ENCODE data around the gene CAVIN1.
"Not testable (repeated sequence)": the region's sequence is repeated elsewhere in the genome, so short reads cannot be mapped to it uniquely, and the experiment has no call there.

CAVIN1 gene

DNA sequence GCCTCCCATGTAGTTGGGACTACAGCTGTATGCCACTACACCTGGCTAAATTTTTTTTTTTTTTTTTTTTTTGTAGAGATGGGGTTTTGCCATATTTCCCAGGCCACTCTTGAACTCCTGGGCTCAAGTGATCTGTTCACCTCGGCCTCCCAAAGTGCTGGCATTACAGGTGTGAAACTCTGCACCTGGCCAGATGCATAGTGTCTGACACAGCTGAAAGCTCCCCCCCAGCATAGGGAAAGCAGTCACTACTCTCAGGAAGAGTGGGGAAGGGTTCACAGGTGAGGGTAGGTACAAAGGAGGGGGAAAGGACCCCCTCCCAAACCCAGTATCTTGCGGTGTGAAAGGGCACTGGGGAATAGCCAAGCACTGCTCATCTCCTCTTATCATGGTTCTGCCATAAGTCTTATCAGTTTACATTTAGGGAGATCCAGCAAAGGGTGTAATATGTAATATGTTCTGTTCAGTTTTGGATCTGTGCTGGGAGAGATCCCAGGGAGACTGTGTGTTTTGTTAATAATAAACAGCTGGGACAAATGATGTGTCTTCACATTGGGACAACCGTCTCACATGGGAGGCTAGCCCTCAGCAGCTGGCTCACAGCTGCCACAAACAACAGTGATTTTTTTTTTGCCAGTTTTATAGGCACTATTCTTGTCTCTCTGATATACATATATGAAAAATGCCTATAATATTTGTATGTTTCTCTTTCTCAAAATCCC is 6.8 kb upstream of the CAVIN1 start:
- DNase-seq: no peak

GRCh38 chr17:42428141-42428944 is 5.3 kb upstream of the CAVIN1 start:
- DNase-seq: peak; percentile 25

GRCh38 chr17:42424991-42425610 is 2.0 kb upstream of the CAVIN1 start:
- no peak for DNase-seq

- no peak for DNase-seq
Measured at GRCh38 chr17:42423766-42424165, 710 bp upstream of the CAVIN1 start.

GRCh38 chr17:42422412-42422957 is 571 bp downstream of the CAVIN1 start:
- DNase-seq: no peak

DNA sequence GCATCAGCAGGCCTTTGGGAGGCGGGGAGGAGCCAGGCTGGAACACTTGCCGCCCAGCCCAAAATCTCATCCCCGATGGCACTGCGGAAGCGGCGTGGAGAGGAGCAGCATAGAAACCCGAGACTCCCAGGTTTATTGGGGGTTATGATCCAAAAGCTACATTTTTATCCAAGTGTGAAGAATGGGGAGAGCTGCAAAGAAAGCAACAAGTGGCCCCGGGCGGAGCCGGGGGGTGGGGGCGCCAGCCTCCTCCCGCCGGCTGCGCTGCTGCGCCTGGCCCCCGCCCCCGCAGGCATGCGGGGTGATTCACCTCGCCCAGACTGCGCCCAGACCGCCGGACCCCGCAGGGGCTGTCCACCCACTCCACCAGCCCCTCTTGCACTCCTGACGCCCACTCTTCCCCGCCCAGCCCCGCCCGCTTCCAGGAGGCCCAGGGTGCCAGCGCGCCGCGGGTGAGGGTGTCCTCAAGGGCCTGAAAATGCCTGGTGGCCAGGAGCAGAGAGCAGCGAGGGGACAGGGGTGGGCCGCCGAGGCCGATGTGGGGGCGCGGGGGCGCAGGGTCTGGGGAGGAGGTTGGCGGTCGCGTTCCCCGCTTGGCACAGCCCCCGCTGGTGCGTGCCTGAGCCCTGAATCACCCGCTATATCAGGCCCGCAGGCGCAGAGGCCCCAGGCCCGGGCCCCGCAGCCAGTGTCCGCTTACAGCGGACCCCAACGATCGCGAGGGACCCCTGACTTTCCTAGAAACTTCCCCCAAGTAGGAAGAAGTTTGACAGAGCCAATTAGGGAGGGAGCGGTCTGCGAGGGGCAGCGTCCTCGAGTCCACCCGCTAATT is 1.3 kb downstream of the CAVIN1 start:
- DNase-seq: no peak

DNA sequence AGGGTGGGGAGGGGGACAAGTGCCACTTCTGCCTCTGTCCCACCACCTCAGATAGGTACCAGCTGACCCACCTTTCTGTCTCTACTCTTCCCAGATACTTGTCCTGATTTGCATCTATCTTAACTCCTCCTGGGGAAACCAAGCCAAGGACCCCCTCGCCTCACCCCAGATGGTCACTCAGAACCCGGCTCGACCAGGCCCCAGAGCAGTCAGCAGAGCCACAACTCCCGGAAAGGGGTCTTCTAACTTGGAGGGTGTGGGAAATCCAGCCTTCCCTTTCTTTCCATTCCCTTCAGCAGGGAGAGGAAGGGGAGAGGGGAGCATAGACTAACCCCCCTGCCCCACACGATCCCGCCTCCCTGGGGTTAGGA is 1.9 kb downstream of the CAVIN1 start:
- no peak for DNase-seq

DNA sequence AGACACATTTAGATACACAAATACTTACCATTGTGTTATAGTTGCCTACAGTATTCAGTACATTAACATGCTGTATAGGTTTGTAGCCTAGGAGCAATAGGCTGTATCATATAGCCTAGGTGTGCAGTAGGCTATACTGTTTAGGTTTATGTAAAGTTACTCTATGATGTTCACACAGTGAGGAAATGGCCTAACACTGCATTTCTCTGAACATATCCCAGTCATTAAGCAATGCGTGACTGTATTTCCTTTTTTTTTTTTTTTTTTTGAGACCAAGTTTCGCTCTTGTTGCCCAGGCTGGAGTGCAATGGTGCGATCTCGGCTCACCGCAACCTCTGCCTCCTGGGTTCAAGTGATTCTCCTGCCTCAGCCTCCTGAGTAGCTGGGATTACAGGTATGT is 5.1 kb downstream of the CAVIN1 start:
- not testable (repeated sequence) for DNase-seq

DNA sequence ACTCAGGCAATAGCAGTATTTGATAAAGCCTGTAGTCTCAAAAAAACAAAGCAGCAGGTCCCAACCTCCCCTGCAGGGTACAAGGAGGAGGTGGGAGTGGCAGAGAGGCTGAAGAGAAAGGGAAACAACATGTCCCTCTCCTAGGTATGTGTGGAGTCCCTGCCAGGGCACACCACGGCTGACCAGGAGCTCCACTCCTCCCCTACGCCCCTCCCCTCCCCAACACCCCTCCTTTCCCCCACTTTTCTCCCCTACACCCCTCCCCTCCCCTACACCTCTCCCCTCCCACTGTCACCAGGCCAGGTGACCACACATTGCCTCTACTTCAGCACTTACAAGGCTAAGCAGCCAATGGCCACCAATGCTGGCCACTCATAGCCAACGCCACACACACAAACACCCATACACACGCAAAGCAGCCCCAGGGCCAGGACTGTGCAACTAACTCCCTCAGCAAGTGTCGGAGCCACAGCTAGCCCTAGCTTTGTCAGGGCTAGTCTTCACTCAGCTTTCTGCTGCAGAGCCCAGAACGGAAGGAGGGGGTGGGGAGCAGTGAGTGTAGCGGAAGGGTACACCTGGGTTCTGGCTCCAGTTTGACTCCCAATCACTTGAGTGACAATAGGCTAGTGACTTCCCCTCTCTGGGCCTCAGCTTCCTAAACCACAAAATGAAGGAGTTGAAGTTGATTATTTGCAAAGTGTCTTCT is 8.2 kb downstream of the CAVIN1 start:
- DNase-seq: no peak

- no peak for DNase-seq
Measured at GRCh38 chr17:42413464-42414040, 9.5 kb downstream of the CAVIN1 start.

GRCh38 chr17:42411905-42412679 is 11.0 kb downstream of the CAVIN1 start:
- no peak for DNase-seq

DNA sequence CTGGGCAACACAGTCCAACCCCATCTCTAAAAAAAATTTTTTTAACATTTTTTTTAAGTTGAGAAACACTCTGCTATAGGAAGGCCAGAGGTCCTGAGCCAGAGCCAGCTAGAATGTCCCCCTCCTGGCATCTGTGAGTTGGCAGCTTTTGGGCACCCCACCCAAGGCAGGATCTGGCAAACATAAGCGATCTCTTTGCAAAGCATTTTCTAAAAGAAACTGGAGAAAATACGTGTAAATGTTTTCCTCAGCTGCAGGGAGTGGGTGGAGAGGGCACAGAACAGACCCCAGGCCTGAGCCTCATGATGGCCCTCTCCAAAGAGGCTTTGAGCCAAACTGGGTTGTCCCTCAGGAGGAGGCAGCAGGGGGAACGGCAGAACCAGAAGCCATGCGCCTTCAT is 11.7 kb downstream of the CAVIN1 start:
- DNase-seq: no peak

DNA sequence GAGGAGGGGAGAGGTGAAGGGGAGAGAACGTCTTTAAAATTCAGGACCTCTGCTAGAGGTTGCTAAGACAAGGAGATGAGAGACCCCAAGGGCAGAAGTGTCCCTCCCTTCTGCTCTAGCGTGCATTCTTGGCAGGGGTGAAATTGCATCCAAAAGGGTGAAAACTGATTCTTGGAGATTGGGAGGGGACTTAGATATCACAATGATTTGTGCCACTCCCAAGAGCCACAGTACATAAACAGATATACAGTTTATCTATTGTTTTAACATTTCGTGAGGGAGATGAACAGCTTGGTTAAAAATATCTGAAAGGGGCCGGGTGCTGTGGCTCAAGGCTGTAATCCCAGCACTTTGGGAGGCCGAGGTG is 12.8 kb downstream of the CAVIN1 start:
- no peak for DNase-seq

DNA sequence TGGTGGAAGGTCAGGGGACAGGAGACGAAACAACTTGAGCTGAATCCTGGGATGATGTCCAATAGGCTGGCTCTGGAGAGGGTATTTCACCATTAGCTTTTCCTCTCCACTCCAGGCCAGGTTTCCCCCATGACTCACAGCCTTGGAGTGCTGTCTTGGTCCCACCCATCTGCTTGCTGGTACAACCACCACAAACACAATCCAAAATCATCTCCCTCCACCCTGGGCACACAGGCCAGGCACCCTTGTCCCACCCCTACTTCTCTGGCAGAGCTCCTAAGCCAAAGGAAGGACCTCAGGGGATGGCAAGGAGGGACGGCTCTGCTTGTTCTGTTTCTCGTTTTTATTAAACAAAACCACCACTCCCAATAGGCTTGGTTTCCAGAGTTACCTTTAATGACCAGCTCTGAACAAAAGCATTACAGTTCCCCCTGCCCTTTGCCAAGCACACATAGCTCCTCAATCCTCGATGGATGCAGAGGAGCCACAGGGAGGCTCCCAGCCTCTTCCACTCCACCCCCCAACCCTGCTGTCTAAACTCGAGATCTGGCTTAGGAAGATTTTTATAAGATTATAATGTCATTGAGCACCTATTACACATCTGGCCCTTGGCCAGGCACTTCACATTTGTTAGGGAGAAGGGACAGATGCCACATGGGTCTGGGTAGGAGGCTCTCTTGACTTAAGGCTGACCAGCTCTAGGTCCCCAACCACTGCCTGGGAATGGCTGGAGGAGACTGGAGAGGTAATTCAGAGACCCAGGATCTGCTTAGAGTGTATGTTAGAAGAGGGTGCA is 13.3 kb downstream of the CAVIN1 start:
- DNase-seq: peak; percentile 14

- DNase-seq: no peak
Measured at GRCh38 chr17:42408061-42408460, 15.0 kb downstream of the CAVIN1 start.

DNA sequence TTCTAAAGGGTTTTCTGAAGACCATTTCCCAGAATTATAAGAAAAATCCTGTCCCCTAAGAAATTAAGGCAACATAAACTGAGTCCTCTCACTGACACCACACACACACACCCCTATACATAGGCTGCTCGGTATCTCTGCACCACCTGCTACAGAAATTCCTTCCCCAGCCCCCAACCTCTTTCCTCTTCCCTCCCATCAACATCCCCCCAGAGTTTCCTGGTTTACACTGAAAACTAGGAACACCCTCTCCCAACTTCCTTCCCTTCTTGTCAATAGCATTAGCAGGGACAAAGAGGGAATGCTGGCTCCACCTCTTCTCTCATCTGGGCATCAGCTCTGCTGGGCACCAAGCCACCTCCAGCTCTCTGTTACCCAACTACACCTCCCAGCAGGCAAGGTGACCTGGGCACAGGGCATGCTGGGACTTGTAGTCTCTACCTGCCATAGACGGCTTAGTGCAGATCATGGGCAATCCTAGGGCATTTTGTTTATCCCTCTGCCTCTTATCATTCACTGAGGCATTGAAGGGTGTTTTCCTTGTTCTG is 15.7 kb downstream of the CAVIN1 start:
- DNase-seq: peak; percentile 71

GRCh38 chr17:42406615-42407288 is 16.3 kb downstream of the CAVIN1 start:
- no peak for DNase-seq

- peak; percentile 66 for DNase-seq
Measured at GRCh38 chr17:42405963-42406495, 17.0 kb downstream of the CAVIN1 start.

- DNase-seq: no peak
Measured at GRCh38 chr17:42405076-42405475, 18.0 kb downstream of the CAVIN1 start.

All from NCI-H1092 treated with DMSO at 0.1 percent for 48 hours (cell line).